GM19240 (cell line): ENCODE measurements around the gene RC3H1.
"Not testable (repeated sequence)": the region's sequence is repeated elsewhere in the genome, so short reads cannot be mapped to it uniquely, and the experiment has no call there.

Experiments
- DNase-seq: peaks from one replicate; pipeline ENCODE4 v3.0.0; 2011; ENCODE audit warnings: low spot score; ENCODE audit not compliant: insufficient read length

Gene RC3H1

GRCh38 chr1:174022080-174022975 is at the start of gene RC3H1:
Gene RC3H1 (minus strand): TSS chr1:174022357. CDS start chr1:173992985, 29,372 bp downstream.
- peak; percentile 36 for DNase-seq

- DNase-seq: no peak
Measured at GRCh38 chr1:174070614-174071013, 48.5 kb upstream of the RC3H1 start.

GRCh38 chr1:174068000-174068399 is 45.8 kb upstream of the RC3H1 start:
- no peak for DNase-seq

- DNase-seq: no peak
Measured at GRCh38 chr1:174060090-174060489, 37.9 kb upstream of the RC3H1 start.

GRCh38 chr1:174058624-174059023 is 36.5 kb upstream of the RC3H1 start:
- no peak for DNase-seq

GRCh38 chr1:174056609-174057008 is 34.5 kb upstream of the RC3H1 start:
- not testable (repeated sequence) for DNase-seq

GRCh38 chr1:174055797-174056196 is 33.6 kb upstream of the RC3H1 start:
- not testable (repeated sequence) for DNase-seq

- no peak for DNase-seq
Measured at GRCh38 chr1:174053826-174054225, 31.7 kb upstream of the RC3H1 start.

- no peak for DNase-seq
Measured at GRCh38 chr1:174052621-174053020, 30.5 kb upstream of the RC3H1 start.

- no peak for DNase-seq
Measured at GRCh38 chr1:174051956-174052355, 29.8 kb upstream of the RC3H1 start.

- DNase-seq: no peak
Measured at GRCh38 chr1:174049514-174049913, 27.4 kb upstream of the RC3H1 start.

- DNase-seq: no peak
Measured at GRCh38 chr1:174044418-174045222, 22.5 kb upstream of the RC3H1 start.

GRCh38 chr1:174042509-174042908 is 20.4 kb upstream of the RC3H1 start:
- DNase-seq: not testable (repeated sequence)

GRCh38 chr1:174041369-174041768 is 19.2 kb upstream of the RC3H1 start:
- DNase-seq: no peak

- DNase-seq: no peak
Measured at GRCh38 chr1:174040387-174040786, 18.2 kb upstream of the RC3H1 start.

GRCh38 chr1:174039027-174039426 is 16.9 kb upstream of the RC3H1 start:
- DNase-seq: no peak

GRCh38 chr1:174036798-174037197 is 14.6 kb upstream of the RC3H1 start:
- DNase-seq: no peak

- DNase-seq: no peak
Measured at GRCh38 chr1:174036204-174036603, 14.0 kb upstream of the RC3H1 start.

- DNase-seq: no peak
Measured at GRCh38 chr1:174032671-174033222, 10.6 kb upstream of the RC3H1 start.

- no peak for DNase-seq
Measured at GRCh38 chr1:174031099-174031498, 8.9 kb upstream of the RC3H1 start.

- no peak for DNase-seq
Measured at GRCh38 chr1:174028495-174028894, 6.3 kb upstream of the RC3H1 start.

- DNase-seq: no peak
Measured at GRCh38 chr1:174023440-174023839, 1.3 kb upstream of the RC3H1 start.
